Lower leg skin (tissue), 3 donors: ENCODE measurements around the gene DNAJC10.

Experiments
- POLR2A ChIP-seq, 2 donors: fragments of 450-650 bp; IDR thresholded peaks; one replicate each; pipeline ENCODE4 v1.6.1; 2016 to 2017; ENCODE audit warnings: antibody characterized with exemption in 2 of 2, mild to moderate bottlenecking in 1 of 2, moderate library complexity in 1 of 2
- TF ChIP-seq, protein P1 (sequence below), 3 donors: fragments of 450-650 bp; IDR thresholded peaks; one replicate each; pipeline ENCODE4 v1.5.1; 2016; ENCODE audit warnings: antibody characterized with exemption in 3 of 3, mild to moderate bottlenecking in 3 of 3, moderate library complexity in 2 of 3

DNA sequence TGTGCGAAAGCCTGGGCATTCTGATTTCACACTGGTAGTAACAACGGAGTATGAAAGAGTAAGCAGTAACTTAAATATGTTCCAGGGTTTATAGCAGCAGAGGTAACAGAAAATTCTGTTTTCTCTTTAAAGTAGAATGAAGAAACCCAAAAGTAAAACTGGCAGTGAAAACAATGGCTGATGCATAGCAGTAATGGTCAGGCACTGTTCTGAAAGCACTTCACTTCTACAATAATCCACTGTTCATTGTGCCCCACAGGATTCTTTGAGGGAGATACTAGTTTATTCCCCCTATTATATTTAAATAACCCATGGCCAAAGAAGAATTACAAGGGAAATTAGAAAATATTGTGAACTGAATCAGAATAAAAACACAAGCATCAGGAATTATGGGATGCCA is 9.3 kb upstream of the DNAJC10 start:
- TF ChIP-seq, protein P1, sequence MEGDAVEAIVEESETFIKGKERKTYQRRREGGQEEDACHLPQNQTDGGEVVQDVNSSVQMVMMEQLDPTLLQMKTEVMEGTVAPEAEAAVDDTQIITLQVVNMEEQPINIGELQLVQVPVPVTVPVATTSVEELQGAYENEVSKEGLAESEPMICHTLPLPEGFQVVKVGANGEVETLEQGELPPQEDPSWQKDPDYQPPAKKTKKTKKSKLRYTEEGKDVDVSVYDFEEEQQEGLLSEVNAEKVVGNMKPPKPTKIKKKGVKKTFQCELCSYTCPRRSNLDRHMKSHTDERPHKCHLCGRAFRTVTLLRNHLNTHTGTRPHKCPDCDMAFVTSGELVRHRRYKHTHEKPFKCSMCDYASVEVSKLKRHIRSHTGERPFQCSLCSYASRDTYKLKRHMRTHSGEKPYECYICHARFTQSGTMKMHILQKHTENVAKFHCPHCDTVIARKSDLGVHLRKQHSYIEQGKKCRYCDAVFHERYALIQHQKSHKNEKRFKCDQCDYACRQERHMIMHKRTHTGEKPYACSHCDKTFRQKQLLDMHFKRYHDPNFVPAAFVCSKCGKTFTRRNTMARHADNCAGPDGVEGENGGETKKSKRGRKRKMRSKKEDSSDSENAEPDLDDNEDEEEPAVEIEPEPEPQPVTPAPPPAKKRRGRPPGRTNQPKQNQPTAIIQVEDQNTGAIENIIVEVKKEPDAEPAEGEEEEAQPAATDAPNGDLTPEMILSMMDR (IDR thresholded peaks at IDR 0.05): no peak
- no peak for TF ChIP-seq POLR2A (IDR thresholded peaks at IDR 0.05)
